H1 (cell line): ENCODE measurements around the gene DHRS13. TPM values are rescaled to one million over a fixed set of nuclear protein-coding genes. Genes with fewer than 3 reads are reported as not detected.

Source experiments
- CTCF ChIA-PET: fragments of 300-600 bp; sonication (Branson Sonifier 250); formaldehyde crosslinking; loops from one replicate; lab custom pipeline; 2021; ENCODE audit not compliant: partially characterized antibody; lab: Charles Lee
- POLR2A ChIA-PET: fragments of 300-600 bp; sonication (Branson Sonifier 250); formaldehyde crosslinking; loops from one replicate; lab custom pipeline; 2021; ENCODE audit warnings: inconsistent platforms; ENCODE audit not compliant: partially characterized antibody; lab: Charles Lee
- DNase-seq, 2 experiments: peaks; one replicate each; pipeline versions ENCODE4 v3.0.0 to v3.0.0-alpha.2; 2010 to 2022; ENCODE audit warnings: low spot score in 2 of 2, low read depth in 1 of 2, mixed read lengths in 1 of 2
- FAIRE-seq: peaks from 2 replicates; lab custom pipeline; 2011; peaks lifted over from hg19 to GRCh38; lab: Jason Lieb, UNC
- H2AFZ ChIP-seq: 2 replicates; pipeline ENCODE4 v1.8.1; 2012; ENCODE audit warnings: low read length, inconsistent platforms
- H2AK5ac ChIP-seq: 2 replicates; pipeline ENCODE4 v1.6.1; 2013; ENCODE audit warnings: low read depth, low read length
- H2BK120ac ChIP-seq: replicated peaks from 2 replicates; pipeline ENCODE3; 2013; ENCODE audit warnings: low read depth, low read length, inconsistent platforms
- H2BK12ac ChIP-seq: 2 replicates; pipeline ENCODE4 v1.6.1; 2013; ENCODE audit warnings: low read depth, low read length
- H2BK15ac ChIP-seq: 2 replicates; pipeline ENCODE4 v1.6.1; 2013; ENCODE audit warnings: low read length
- H2BK20ac ChIP-seq: 2 replicates; pipeline ENCODE4 v1.6.1; 2013; ENCODE audit warnings: low read length
- H2BK5ac ChIP-seq: 2 replicates; pipeline ENCODE4 v1.6.1; 2013; ENCODE audit warnings: low read depth, low read length
- H3K14ac ChIP-seq: 2 replicates; pipeline ENCODE4 v1.6.1; 2013; ENCODE audit warnings: inconsistent platforms; ENCODE audit not compliant: insufficient read length
- H3K18ac ChIP-seq: 2 replicates; pipeline ENCODE4 v1.6.1; 2013; ENCODE audit warnings: low read length; ENCODE audit errors: extremely low read depth
- H3K23ac ChIP-seq: 2 replicates; pipeline ENCODE4 v1.6.1; 2013; ENCODE audit warnings: inconsistent platforms; ENCODE audit not compliant: insufficient read length
- H3K23me2 ChIP-seq: 2 replicates; pipeline ENCODE4 v1.6.1; 2013; ENCODE audit warnings: low read depth, low read length
- H3K27ac ChIP-seq: 2 replicates; pipeline ENCODE4 v1.6.1; 2011; ENCODE audit warnings: low read depth, low read length, inconsistent platforms
- H3K27me3 ChIP-seq, 4 experiments: replicated peaks in 1 of 4; 1 replicate in 1 of 4; 2 replicates in 3 of 4; pipeline versions ENCODE4 v1.6.1 to v1.8.1; 2011 to 2013; ENCODE audit warnings: low read length in 3 of 4, mild to moderate bottlenecking in 3 of 4, inconsistent platforms in 2 of 4, mixed read lengths in 2 of 4, moderate library complexity in 1 of 4; ENCODE audit not compliant: control insufficient read depth in 3 of 4, insufficient read depth in 3 of 4; ENCODE audit errors: extremely low read depth in 1 of 4
- H3K36me3 ChIP-seq, 4 experiments: 2 replicates each; pipeline versions ENCODE4 v1.6.1 to v1.8.1; 2011 to 2013; ENCODE audit warnings: mild to moderate bottlenecking in 4 of 4, low read length in 3 of 4, moderate library complexity in 2 of 4, control low read depth in 1 of 4, inconsistent platforms in 1 of 4; ENCODE audit not compliant: insufficient read depth in 4 of 4, control insufficient read depth in 2 of 4
- H3K4ac ChIP-seq: replicated peaks from 2 replicates; pipeline ENCODE3; 2013; ENCODE audit warnings: low read length, low read depth, mixed read lengths, inconsistent platforms; ENCODE audit not compliant: insufficient read length
- H3K4me1 ChIP-seq, 4 experiments: replicated peaks in 1 of 4; 1 replicate in 1 of 4; 2 replicates in 3 of 4; pipeline versions ENCODE4 v1.6.1 to v1.8.1; 2011 to 2013; ENCODE audit warnings: low read length in 3 of 4, inconsistent platforms in 2 of 4, mixed read lengths in 1 of 4; ENCODE audit not compliant: insufficient read depth in 4 of 4, control insufficient read depth in 3 of 4
- H3K4me2 ChIP-seq, 2 experiments: 2 replicates each; pipeline versions ENCODE4 v1.6.1 to v1.8.1; 2011 to 2013; ENCODE audit warnings: low read depth in 2 of 2, low read length in 2 of 2, control low read depth in 1 of 2, inconsistent platforms in 1 of 2, mild to moderate bottlenecking in 1 of 2; ENCODE audit not compliant: insufficient read depth in 1 of 2
- H3K4me3 ChIP-seq, 4 experiments: fragments of 200-600, 300-600 bp in 1 of 4; sonication (generic), shearing (Covaris generic), sonication (Bioruptor Twin) in 1 of 4; 2 replicates each; pipeline versions ENCODE4 v1.5.1 to v1.8.1; 2011 to 2016; ENCODE audit warnings: low read length in 4 of 4, low read depth in 3 of 4, control low read depth in 2 of 4, inconsistent platforms in 2 of 4, mild to moderate bottlenecking in 2 of 4, mixed read lengths in 1 of 4, moderate library complexity in 1 of 4; ENCODE audit not compliant: insufficient read depth in 2 of 4; ENCODE audit errors: extremely low read depth in 1 of 4
- H3K56ac ChIP-seq: replicated peaks from 2 replicates; pipeline ENCODE3; 2013; ENCODE audit warnings: low read depth, mild to moderate bottlenecking, mixed read lengths, low read length, inconsistent platforms; ENCODE audit not compliant: insufficient read length
- H3K79me1 ChIP-seq: 2 replicates; pipeline ENCODE4 v1.6.1; 2013; ENCODE audit warnings: low read depth, low read length, control low read depth
- H3K79me2 ChIP-seq, 2 experiments: 2 replicates each; pipeline versions ENCODE4 v1.6.1 to v1.8.1; 2012 to 2013; ENCODE audit warnings: low read length in 2 of 2, mild to moderate bottlenecking in 2 of 2, inconsistent platforms in 1 of 2; ENCODE audit not compliant: insufficient read depth in 2 of 2, control insufficient read depth in 1 of 2
- H3K9ac ChIP-seq, 4 experiments: replicated peaks in 1 of 4; 1 replicate in 1 of 4; 2 replicates in 3 of 4; pipeline versions ENCODE4 v1.6.1 to v1.8.1; 2011 to 2013; ENCODE audit warnings: low read depth in 3 of 4, low read length in 3 of 4, control low read depth in 2 of 4, mild to moderate bottlenecking in 2 of 4, moderate library complexity in 2 of 4, inconsistent platforms in 1 of 4; ENCODE audit errors: extremely low read depth in 1 of 4
- H3K9me3 ChIP-seq, 2 experiments: 2 replicates each; pipeline versions ENCODE4 v1.6.1 to v1.8.1; 2012 to 2013; ENCODE audit warnings: mild to moderate bottlenecking in 2 of 2, moderate library complexity in 2 of 2, control low read depth in 1 of 2, inconsistent platforms in 1 of 2, low read depth in 1 of 2, low read length in 1 of 2, mixed read lengths in 1 of 2; ENCODE audit not compliant: insufficient read depth in 2 of 2
- H4K20me1 ChIP-seq, 2 experiments: replicated peaks in 1 of 2; 2 replicates each; pipeline versions ENCODE3 to v1.8.1; 2011 to 2013; ENCODE audit warnings: inconsistent platforms in 2 of 2, low read length in 2 of 2, mild to moderate bottlenecking in 1 of 2; ENCODE audit not compliant: insufficient read depth in 2 of 2, control insufficient read depth in 1 of 2
- H4K5ac ChIP-seq: 2 replicates; pipeline ENCODE4 v1.6.1; 2013; ENCODE audit warnings: low read length, low read depth, mixed read lengths, inconsistent platforms; ENCODE audit not compliant: insufficient read length
- H4K8ac ChIP-seq: 2 replicates; pipeline ENCODE4 v1.8.0; 2013; ENCODE audit warnings: mild to moderate bottlenecking, moderate library complexity, low read length, inconsistent platforms; ENCODE audit not compliant: insufficient read depth; ENCODE audit errors: extremely low read depth
- H4K91ac ChIP-seq: replicated peaks from 2 replicates; pipeline ENCODE3; 2013; ENCODE audit warnings: low read length, mixed read lengths, inconsistent platforms; ENCODE audit not compliant: insufficient read length
- BACH1 ChIP-seq: IDR thresholded peaks from 2 replicates; pipeline ENCODE4 v1.6.1; 2012; ENCODE audit warnings: low read length, improper control_type of control experiment
- CBX5 ChIP-seq: fragments of 300-800, 300-1000 bp; sonication (generic); IDR thresholded peaks from 2 replicates; pipeline ENCODE4 v1.7.1; 2016; ENCODE audit warnings: antibody characterized with exemption, low read length, low read depth
- GABPA ChIP-seq: IDR thresholded peaks from 2 replicates; pipeline ENCODE4 v1.6.1; 2011; ENCODE audit warnings: mild to moderate bottlenecking, low read length, moderate library complexity, borderline replicate concordance; ENCODE audit not compliant: insufficient read depth
- KDM5A ChIP-seq: fragments of 200-600 bp; IDR thresholded peaks from 2 replicates; pipeline ENCODE4 v1.7.1; 2012; ENCODE audit warnings: mild to moderate bottlenecking, low read length, inconsistent platforms, mixed read lengths
- MAFK ChIP-seq: IDR thresholded peaks from 2 replicates; pipeline ENCODE4 v1.6.1; 2012; ENCODE audit warnings: low read depth, mild to moderate bottlenecking, improper control_type of control experiment, low read length
- SP2 ChIP-seq: IDR thresholded peaks from 2 replicates; pipeline ENCODE4 v1.6.1; 2012; ENCODE audit warnings: mild to moderate bottlenecking, low read length, inconsistent platforms
- SP4 ChIP-seq: IDR thresholded peaks from 2 replicates; pipeline ENCODE4 v1.6.1; 2012; ENCODE audit warnings: low read length, inconsistent platforms
- TEAD4 ChIP-seq: IDR thresholded peaks from 2 replicates; pipeline ENCODE4 v1.6.1; 2012; ENCODE audit warnings: low read depth, low read length, inconsistent platforms, mixed read lengths
- WGBS, 2 experiments: shearing (Covaris generic) in 1 of 2; methylation state at CpG; one replicate each; pipeline versions ENCODE4 v1.1.6 to v1.1.7; 2013 to 2015; ENCODE audit warnings: low lambda C conversion rate in 2 of 2, mixed read lengths in 2 of 2, inconsistent platforms in 1 of 2, low coverage in 1 of 2, missing lambda C conversion rate in 1 of 2; ENCODE audit not compliant: insufficient replicate concordance in 2 of 2, insufficient coverage in 1 of 2, insufficient read length in 1 of 2; ENCODE audit errors: extremely low coverage in 1 of 2, missing lambda C conversion rate in 1 of 2; 5-methylcytosine and 5-hydroxymethylcytosine counted together
- polyA plus RNA-seq, 7 experiments: library from polyadenylated mRNA; depleted of rRNA in 3 of 7; stranded (reverse) in 5 of 7; unstranded in 2 of 7; fragments of >200 nt in 5 of 7; fragments of 200-250 nt in 2 of 7; gene quantifications; 1 replicate in 5 of 7; 2 replicates in 1 of 7; 4 replicates in 1 of 7; pipeline versions ENCODE4 v1.2.1 to v1.2.3, GENCODE V29; 2011 to 2013; ENCODE audit warnings: missing spikeins in 2 of 7, mixed read lengths in 2 of 7
- total RNA-seq: library from RNA; stranded (reverse); fragmentation: NEBNext Ultra II Directional; extraction: Animal tissue kit (Norgen Biotek cat#: 25700); gene quantifications from 2 replicates; pipeline ENCODE4 v1.2.1, GENCODE V29; 2021

DHRS13 gene
- total and polyA plus RNA-seq, 2 of the 8 experiments (the other 6 are each of a cell fraction or from before 2014, with no cell fraction given): 23.7 to 30.0 TPM

- no peak overlapping the region for H3K4me3 ChIP-seq
- WGBS, 2 experiments: 95% methylated on average over 6 of the region's 6 CpGs; no CpG with 5 or more reads in 1 of the 2 experiments
- no peak overlapping the region for H3K4me2 ChIP-seq
- no peak overlapping the region for H2AFZ ChIP-seq
- H2BK12ac ChIP-seq: no peak overlapping the region
- H4K5ac ChIP-seq: no peak overlapping the region
- no peak overlapping the region for H3K27ac ChIP-seq
- H3K9me3 ChIP-seq: no peaks in the 10 kb centered on the region
- H2BK120ac ChIP-seq: no peak overlapping the region
- H2BK15ac ChIP-seq: no peak overlapping the region
- no peak overlapping the region for H2AK5ac ChIP-seq
- no peak overlapping the region for H3K23ac ChIP-seq
- FAIRE-seq (no peak), DNase-seq (no peak)
- no peak overlapping the region for H3K18ac ChIP-seq
- no peaks in the 10 kb centered on the region for H3K23me2 ChIP-seq
- H3K36me3 ChIP-seq: peaks cover 63 to 92% (median 91%) of the 10 kb centered on the region in 4 experiments
- H3K14ac ChIP-seq: no peak overlapping the region
- H3K4ac ChIP-seq: no peak overlapping the region
- peaks cover 0 to 6% (median 0%) of the 10 kb centered on the region in 4 experiments; a peak in 5 of 7 replicates for H3K4me1 ChIP-seq
- no peak overlapping the region for H4K91ac ChIP-seq
- H4K20me1 ChIP-seq: peaks cover 5 to 23% of the 10 kb centered on the region in 2 experiments
- H4K8ac ChIP-seq: no peak overlapping the region; the same call in 1 of the 2 replicates
- H3K27me3 ChIP-seq: no peaks in the 10 kb centered on the region
- H2BK20ac ChIP-seq: no peak overlapping the region
- H3K79me2 ChIP-seq: 0 out of 4 replicates have a peak, but pooled peaks cover 0 to 2% of the 10 kb centered on the region in 2 experiments
- ChIA-PET POLR2A (interaction anchor here (0.6 to 4.1 kb wide), 12 partner anchors 9 to 188 kb away, joined by 3 to 29 read pairs (median 4); partner anchors contain the start of gene DHRS13), CTCF (interaction anchor here (0.6 to 9.6 kb wide), 25 partner anchors 10 to 205 kb away, joined by 3 to 123 read pairs (median 4); partner anchors contain the start of genes DHRS13 and FLOT2)
- H2BK5ac ChIP-seq: no peak overlapping the region
- H3K79me1 ChIP-seq: peaks cover 3% of the 10 kb centered on the region; the same call in 1 of the 2 replicates
- H3K9ac ChIP-seq: no peak overlapping the region
- TF ChIP-seq SP2: no peak
- TF ChIP-seq GABPA: no peak
- no peak for TF ChIP-seq BACH1
- TF ChIP-seq MAFK: no peak
- no peak for TF ChIP-seq SP4
- no peak for TF ChIP-seq TEAD4
- TF ChIP-seq CBX5: no peak
- TF ChIP-seq KDM5A: no peak
- no peak overlapping the region for H3K56ac ChIP-seq
Observed at GRCh38 chr17:28912938-28913333, 10.1 kb upstream of the DHRS13 start.
